OCI-LY3 (cell line): ENCODE measurements around the gene KANK4.

Experiments
- H2AFZ ChIP-seq: fragments of 200-600, 300-600 bp; shearing (Covaris generic); 2 replicates; pipeline ENCODE4 v1.6.0; 2014; ENCODE audit warnings: antibody characterized with exemption, low read depth, low read length
- H3K27ac ChIP-seq: fragments of 200-600, 300-600 bp; sonication (generic); 2 replicates; pipeline ENCODE4 v1.5.1; 2014; ENCODE audit warnings: mild to moderate bottlenecking, low read length, moderate library complexity, mixed read lengths
- H3K27me3 ChIP-seq: fragments of 200-600, 300-600 bp; sonication (generic); 2 replicates; pipeline ENCODE4 v1.6.1; 2014; ENCODE audit warnings: low read depth, low read length, mixed read lengths
- H3K36me3 ChIP-seq: fragments of 200-600, 300-600 bp; sonication (generic); replicated peaks from 2 replicates; pipeline ENCODE3; 2014; ENCODE audit warnings: low read depth, low read length, mixed read lengths
- H3K4me1 ChIP-seq: fragments of 300-600, 200-600 bp; sonication (generic); 2 replicates; pipeline ENCODE4 v1.6.1; 2014; ENCODE audit warnings: low read length, mixed read lengths
- H3K4me2 ChIP-seq: fragments of 200-600, 300-600 bp; sonication (generic); 2 replicates; pipeline ENCODE4 v1.6.1; 2014; ENCODE audit warnings: low read length, mixed read lengths
- H3K4me3 ChIP-seq: fragments of 300-600, 200-600 bp; sonication (generic); 2 replicates; pipeline ENCODE4 v1.5.1; 2014; ENCODE audit warnings: antibody characterized with exemption, mild to moderate bottlenecking, low read length, moderate library complexity
- H3K79me2 ChIP-seq: fragments of 300-600, 200-600 bp; shearing (Covaris generic); 2 replicates; pipeline ENCODE4 v1.6.1; 2014; ENCODE audit warnings: mild to moderate bottlenecking, low read length, mixed read lengths
- H3K9ac ChIP-seq: fragments of 300-600, 200-600 bp; shearing (Covaris generic); 2 replicates; pipeline ENCODE4 v1.6.0; 2014; ENCODE audit warnings: mild to moderate bottlenecking, low read length, moderate library complexity
- H3K9me3 ChIP-seq: fragments of 200-600, 300-600 bp; shearing (Covaris generic); 2 replicates; pipeline ENCODE4 v1.6.1; 2014; ENCODE audit warnings: low read length, mixed read lengths; ENCODE audit not compliant: insufficient read depth
- H4K20me1 ChIP-seq: fragments of 200-600, 300-600 bp; sonication (generic); 2 replicates; pipeline ENCODE4 v1.6.1; 2016; ENCODE audit warnings: low read length, mixed read lengths; ENCODE audit not compliant: insufficient read depth
- EZH2phosphoT487 ChIP-seq: fragments of 200-600 bp; shearing (Covaris generic); IDR thresholded peaks from 2 replicates; pipeline ENCODE4 v1.6.1; 2018; ENCODE audit warnings: antibody characterized with exemption, mixed run types, low read depth
- TF ChIP-seq, protein P1 (sequence below): fragments of 200-600, 300-600 bp; sonication (generic); IDR thresholded peaks from 2 replicates; pipeline ENCODE4 v1.5.1; 2014; ENCODE audit warnings: antibody characterized with exemption, low read length, low read depth

Gene KANK4

GRCh38 chr1:62299426-62300200, 19.6 kb downstream of the KANK4 start:
- Histone ChIP-seq H3K4me1 (0 out of 2 replicates have a peak, but pooled peaks cover 6% of the 10 kb centered on the region), H2AFZ (no peak overlapping the region), H3K27me3 (peaks cover 22% of the 10 kb centered on the region), H3K79me2 (no peaks in the 10 kb centered on the region), H3K4me3 (no peak overlapping the region), H3K27ac (no peak overlapping the region), H4K20me1 (no peaks in the 10 kb centered on the region), H3K36me3 (no peaks in the 10 kb centered on the region), H3K9me3 (no peaks in the 10 kb centered on the region), H3K4me2 (no peak overlapping the region), H3K9ac (no peak overlapping the region)
- no peak for TF ChIP-seq EZH2phosphoT487

DNA sequence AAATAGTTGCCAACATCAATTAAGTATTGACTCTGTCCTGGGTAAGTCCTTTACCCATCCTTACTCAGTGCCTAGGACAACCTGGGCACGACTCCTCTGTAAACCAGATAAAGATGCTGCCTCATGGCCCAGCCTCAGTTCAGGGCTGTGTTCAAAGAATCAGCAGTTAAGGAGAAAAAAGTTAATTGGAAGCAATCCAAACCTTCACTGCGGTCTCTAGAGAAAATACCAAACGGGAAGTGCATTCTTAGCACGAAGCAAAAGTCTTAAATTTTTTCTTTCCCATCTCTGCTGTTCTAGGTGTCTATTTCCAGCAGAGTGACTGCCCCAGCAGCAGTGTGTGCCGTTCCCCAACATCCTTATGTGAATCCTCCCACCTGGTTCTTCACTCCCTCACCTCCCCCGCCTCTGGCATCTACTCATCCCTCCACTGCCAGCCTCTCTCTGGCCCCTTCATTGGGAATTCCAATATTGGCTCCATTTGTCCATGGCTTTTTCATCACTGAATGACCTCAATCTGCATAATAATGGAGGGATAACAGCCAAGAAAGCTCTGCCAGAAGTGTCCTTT, 23.2 kb downstream of the KANK4 start:
- Histone ChIP-seq H2AFZ (no peak overlapping the region), H3K4me2 (peak overlapping the region; percentile 28), H3K9ac (no peak overlapping the region), H3K4me3 (no peak overlapping the region), H3K27me3 (peaks cover 22% of the 10 kb centered on the region), H3K79me2 (no peaks in the 10 kb centered on the region), H3K36me3 (no peaks in the 10 kb centered on the region), H3K27ac (no peak overlapping the region), H3K9me3 (no peaks in the 10 kb centered on the region), H4K20me1 (no peaks in the 10 kb centered on the region), H3K4me1 (0 out of 2 replicates have a peak, but pooled peaks cover 6% of the 10 kb centered on the region)
- TF ChIP-seq, protein P1, sequence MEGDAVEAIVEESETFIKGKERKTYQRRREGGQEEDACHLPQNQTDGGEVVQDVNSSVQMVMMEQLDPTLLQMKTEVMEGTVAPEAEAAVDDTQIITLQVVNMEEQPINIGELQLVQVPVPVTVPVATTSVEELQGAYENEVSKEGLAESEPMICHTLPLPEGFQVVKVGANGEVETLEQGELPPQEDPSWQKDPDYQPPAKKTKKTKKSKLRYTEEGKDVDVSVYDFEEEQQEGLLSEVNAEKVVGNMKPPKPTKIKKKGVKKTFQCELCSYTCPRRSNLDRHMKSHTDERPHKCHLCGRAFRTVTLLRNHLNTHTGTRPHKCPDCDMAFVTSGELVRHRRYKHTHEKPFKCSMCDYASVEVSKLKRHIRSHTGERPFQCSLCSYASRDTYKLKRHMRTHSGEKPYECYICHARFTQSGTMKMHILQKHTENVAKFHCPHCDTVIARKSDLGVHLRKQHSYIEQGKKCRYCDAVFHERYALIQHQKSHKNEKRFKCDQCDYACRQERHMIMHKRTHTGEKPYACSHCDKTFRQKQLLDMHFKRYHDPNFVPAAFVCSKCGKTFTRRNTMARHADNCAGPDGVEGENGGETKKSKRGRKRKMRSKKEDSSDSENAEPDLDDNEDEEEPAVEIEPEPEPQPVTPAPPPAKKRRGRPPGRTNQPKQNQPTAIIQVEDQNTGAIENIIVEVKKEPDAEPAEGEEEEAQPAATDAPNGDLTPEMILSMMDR = no peak

DNA sequence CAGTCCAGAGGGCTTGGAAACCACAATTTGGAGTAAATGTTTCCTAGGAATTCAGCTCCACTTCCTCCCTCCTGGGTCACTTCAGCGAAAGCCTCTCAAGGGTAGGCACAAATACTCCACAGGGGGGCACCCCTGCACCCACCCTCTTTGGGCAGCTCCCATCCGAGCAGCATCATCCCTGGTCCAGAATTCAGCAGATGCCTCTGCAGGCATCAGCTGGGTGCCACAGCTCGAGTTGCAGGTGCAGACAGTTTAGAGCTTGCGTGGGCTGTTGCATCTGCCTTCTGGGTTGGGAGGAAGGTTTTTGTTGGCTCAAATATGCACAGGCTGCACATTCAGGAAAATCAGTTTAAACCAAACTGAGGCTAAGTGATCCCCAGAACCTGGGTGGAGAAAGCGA, 25.0 kb downstream of the KANK4 start:
- Histone ChIP-seq H3K36me3 (no peaks in the 10 kb centered on the region), H3K9ac (no peak overlapping the region), H3K4me1 (0 out of 2 replicates have a peak, but pooled peaks cover 6% of the 10 kb centered on the region), H3K9me3 (no peaks in the 10 kb centered on the region), H3K27ac (no peak overlapping the region), H2AFZ (no peak overlapping the region), H4K20me1 (no peaks in the 10 kb centered on the region), H3K4me2 (no peak overlapping the region), H3K27me3 (peaks cover 12% of the 10 kb centered on the region; the same call in 1 of the 2 replicates), H3K4me3 (no peak overlapping the region), H3K79me2 (no peaks in the 10 kb centered on the region)
- TF ChIP-seq, protein P1 = peak; percentile 29
- TF ChIP-seq EZH2phosphoT487 = no peak

DNA sequence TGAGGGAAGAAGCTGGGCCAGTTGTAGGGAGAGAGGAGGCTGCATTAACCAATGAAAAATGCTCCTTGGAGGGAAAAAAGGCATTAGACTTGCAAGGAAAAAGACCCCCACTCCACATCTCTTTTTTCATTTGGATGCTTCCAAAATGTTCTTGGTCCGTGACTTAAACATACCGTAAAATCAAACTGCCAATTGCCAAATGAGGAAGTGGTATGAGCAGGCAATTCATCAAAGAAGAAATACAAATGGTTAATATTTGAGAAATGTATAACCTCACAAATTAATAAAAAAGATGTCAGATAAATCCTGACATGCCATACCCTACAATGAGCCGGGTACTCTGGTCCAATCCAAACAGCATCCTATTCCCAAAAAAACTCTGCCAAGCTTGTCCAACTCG, 30.6 kb downstream of the KANK4 start:
- Histone ChIP-seq H3K4me3 (no peak overlapping the region), H3K4me1 (no peaks in the 10 kb centered on the region), H3K4me2 (no peak overlapping the region), H4K20me1 (no peaks in the 10 kb centered on the region), H3K36me3 (no peaks in the 10 kb centered on the region), H3K27me3 (peaks cover 3% of the 10 kb centered on the region; the same call in 1 of the 2 replicates), H2AFZ (no peak overlapping the region), H3K9me3 (no peaks in the 10 kb centered on the region), H3K27ac (no peak overlapping the region), H3K9ac (no peak overlapping the region), H3K79me2 (no peaks in the 10 kb centered on the region)
- TF ChIP-seq, protein P1 = no peak
- TF ChIP-seq EZH2phosphoT487 = no peak
